Trophoblast cell (in vitro differentiated cells and primary cell): ENCODE data around the gene TPK1.

Experiments used
- DNase-seq, 2 donors: peaks; one replicate each; pipeline ENCODE4 v3.0.0-alpha.2; 2016
- H2AFZ ChIP-seq: 2 replicates; pipeline ENCODE4 v1.6.1; 2013; ENCODE audit warnings: low read length, moderate library complexity, mild to moderate bottlenecking; ENCODE audit not compliant: insufficient read depth, poor library complexity
- H2AK5ac ChIP-seq: 2 replicates; pipeline ENCODE4 v1.6.1; 2013; ENCODE audit warnings: mild to moderate bottlenecking, low read length
- H2BK120ac ChIP-seq: 2 replicates; pipeline ENCODE4 v1.6.1; 2013; ENCODE audit warnings: low read length, mild to moderate bottlenecking, moderate library complexity; ENCODE audit not compliant: insufficient read depth, poor library complexity
- H2BK12ac ChIP-seq: 2 replicates; pipeline ENCODE4 v1.6.1; 2013; ENCODE audit warnings: mild to moderate bottlenecking, low read length, moderate library complexity
- H2BK5ac ChIP-seq: 2 replicates; pipeline ENCODE4 v1.6.1; 2013; ENCODE audit warnings: low read length, low read depth, moderate library complexity, mild to moderate bottlenecking; ENCODE audit not compliant: poor library complexity
- H3K14ac ChIP-seq: 2 replicates; pipeline ENCODE4 v1.6.1; 2013; ENCODE audit warnings: mild to moderate bottlenecking, low read length
- H3K18ac ChIP-seq: 2 replicates; pipeline ENCODE4 v1.6.1; 2013; ENCODE audit warnings: mild to moderate bottlenecking, low read length
- H3K23ac ChIP-seq: 2 replicates; pipeline ENCODE4 v1.6.1; 2013; ENCODE audit warnings: low read length
- H3K27ac ChIP-seq: 2 replicates; pipeline ENCODE4 v1.5.1; 2013; ENCODE audit warnings: low read depth, mild to moderate bottlenecking, inconsistent platforms, low read length, moderate library complexity
- H3K27me3 ChIP-seq: 2 replicates; pipeline ENCODE4 v1.6.1; 2013; ENCODE audit warnings: inconsistent platforms, mild to moderate bottlenecking, low read length, moderate library complexity; ENCODE audit not compliant: insufficient read depth
- H3K36me3 ChIP-seq, 2 experiments: 1 replicate in 1 of 2; 2 replicates in 1 of 2; pipeline ENCODE4 v1.6.1; 2013; ENCODE audit warnings: low read length in 2 of 2, mild to moderate bottlenecking in 2 of 2, moderate library complexity in 1 of 2; ENCODE audit not compliant: insufficient read depth in 2 of 2, control insufficient read depth in 1 of 2
- H3K4ac ChIP-seq: 2 replicates; pipeline ENCODE4 v1.6.1; 2013; ENCODE audit warnings: low read depth, mild to moderate bottlenecking, low read length, moderate library complexity
- H3K4me1 ChIP-seq, 2 experiments: 1 replicate in 1 of 2; 2 replicates in 1 of 2; pipeline ENCODE4 v1.6.1; 2013; ENCODE audit warnings: low read length in 2 of 2, mild to moderate bottlenecking in 2 of 2, moderate library complexity in 1 of 2; ENCODE audit not compliant: insufficient read depth in 2 of 2, control insufficient read depth in 1 of 2
- H3K4me2 ChIP-seq: 2 replicates; pipeline ENCODE4 v1.6.1; 2013; ENCODE audit warnings: inconsistent platforms, mild to moderate bottlenecking, low read length, moderate library complexity
- H3K4me3 ChIP-seq: 2 replicates; pipeline ENCODE4 v1.5.1; 2013; ENCODE audit warnings: mild to moderate bottlenecking, low read depth, low read length, inconsistent platforms
- H3K79me1 ChIP-seq: one replicate; pipeline ENCODE4 v1.6.1; 2013; ENCODE audit warnings: low read length
- H3K79me2 ChIP-seq: 2 replicates; pipeline ENCODE4 v1.6.1; 2013; ENCODE audit warnings: low read length, mild to moderate bottlenecking; ENCODE audit not compliant: control insufficient read depth, insufficient read depth, poor library complexity
- H3K9ac ChIP-seq: 2 replicates; pipeline ENCODE4 v1.6.1; 2013; ENCODE audit warnings: mild to moderate bottlenecking, low read length
- H3K9me3 ChIP-seq: 2 replicates; pipeline ENCODE4 v1.6.1; 2013; ENCODE audit warnings: low read depth, mild to moderate bottlenecking, control low read depth, inconsistent platforms, low read length; ENCODE audit not compliant: insufficient read depth
- H4K12ac ChIP-seq: 2 replicates; pipeline ENCODE4 v1.6.1; 2013; ENCODE audit warnings: low read depth, mild to moderate bottlenecking, low read length, moderate library complexity
- H4K8ac ChIP-seq: 2 replicates; pipeline ENCODE4 v1.6.1; 2013; ENCODE audit warnings: low read depth, mild to moderate bottlenecking, low read length, moderate library complexity
- H4K91ac ChIP-seq: one replicate; pipeline ENCODE4 v1.6.1; 2013; ENCODE audit warnings: low read depth, mild to moderate bottlenecking, low read length, moderate library complexity
- WGBS: extraction: QIAGEN DNeasy Blood & Tissue Kit; methylation state at CpG from one replicate; pipeline ENCODE4 v1.1.7; 2013; ENCODE audit warnings: missing lambda C conversion rate; ENCODE audit not compliant: insufficient read length, insufficient coverage; ENCODE audit errors: extremely low coverage; 5-methylcytosine and 5-hydroxymethylcytosine counted together

The TPK1 gene

DNA sequence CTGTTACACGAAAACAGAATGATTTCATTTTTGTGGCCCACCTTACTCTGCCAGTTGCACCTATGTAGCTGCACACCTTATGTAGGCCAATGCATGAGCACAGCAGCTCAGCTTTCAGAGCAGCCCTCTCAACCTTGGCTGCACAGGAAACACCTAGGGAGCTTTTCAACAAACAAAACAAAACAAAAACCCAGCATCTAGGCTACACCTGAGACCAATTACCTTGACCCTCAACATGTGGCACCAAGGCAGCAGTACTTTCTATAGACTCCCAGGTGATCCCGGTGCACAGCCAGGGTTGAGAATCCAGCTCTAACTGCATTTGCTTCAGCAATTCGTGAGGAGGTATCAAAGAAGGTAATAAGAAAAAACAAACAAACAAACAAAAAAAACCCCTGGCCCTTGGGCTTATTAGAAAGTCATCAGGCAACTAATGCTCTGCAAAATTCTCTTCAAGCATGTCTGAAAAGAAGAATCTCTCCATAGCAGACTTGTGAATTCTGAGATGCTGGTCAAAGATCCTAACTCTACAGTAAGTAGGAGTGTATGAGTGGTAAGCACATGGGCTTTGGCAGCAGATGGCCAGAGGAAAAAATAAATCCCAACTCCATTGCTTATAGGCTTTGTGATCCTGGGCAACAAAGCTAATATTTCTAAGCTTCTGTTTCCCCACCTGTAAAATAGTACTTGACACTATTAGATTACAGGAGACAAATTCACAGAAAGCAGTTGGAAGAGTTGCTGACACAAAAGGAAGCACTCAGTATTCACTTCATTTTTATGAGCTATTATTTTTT lies 318.9 kb downstream of the TPK1 start:
- Histone ChIP-seq H3K27ac (no peak overlapping the region), H4K8ac (no peak overlapping the region), H2AK5ac (no peak overlapping the region), H3K9ac (no peak overlapping the region), H3K36me3 (no peaks in the 10 kb centered on the region), H2BK120ac (no peak overlapping the region), H3K4ac (no peak overlapping the region), H3K23ac (no peak overlapping the region), H3K79me1 (no peaks in the 10 kb centered on the region), H3K4me2 (no peak overlapping the region), H2BK12ac (no peak overlapping the region), H4K12ac (no peak overlapping the region), H3K14ac (no peak overlapping the region), H2AFZ (no peak overlapping the region), H3K4me1 (no peaks in the 10 kb centered on the region), H3K27me3 (no peaks in the 10 kb centered on the region), H3K4me3 (no peak overlapping the region), H4K91ac (no peak overlapping the region), H2BK5ac (no peak overlapping the region), H3K9me3 (no peaks in the 10 kb centered on the region), H3K79me2 (no peaks in the 10 kb centered on the region), H3K18ac (no peak overlapping the region)
- no CpG with 5 or more reads among the region's 3 CpGs for WGBS
- DNase-seq, result no peak

DNA sequence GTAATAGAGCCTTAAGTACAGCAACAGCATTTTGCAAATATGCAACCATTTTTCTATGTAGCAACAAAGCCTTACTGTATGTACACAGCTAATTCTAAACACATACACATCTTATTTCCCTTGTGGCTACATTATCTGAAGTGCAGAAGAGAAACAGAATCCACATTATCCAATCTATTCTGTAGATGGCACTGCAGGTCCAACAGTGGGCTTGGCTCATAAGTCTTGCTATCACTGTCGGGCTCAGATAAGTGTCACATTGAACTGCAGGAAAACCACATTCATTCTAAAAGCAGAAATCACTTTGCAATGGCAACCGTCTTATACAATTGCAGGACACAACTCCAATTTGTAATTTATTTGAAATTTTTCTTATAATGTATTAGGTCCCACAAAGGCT lies 322.5 kb downstream of the TPK1 start:
- Histone ChIP-seq H3K23ac (no peak overlapping the region), H3K79me1 (no peaks in the 10 kb centered on the region), H3K14ac (no peak overlapping the region), H3K4me1 (no peaks in the 10 kb centered on the region), H3K9ac (no peak overlapping the region), H2BK5ac (no peak overlapping the region), H2AFZ (no peak overlapping the region), H2AK5ac (no peak overlapping the region), H3K27me3 (no peaks in the 10 kb centered on the region), H3K18ac (no peak overlapping the region), H2BK12ac (no peak overlapping the region), H3K27ac (no peak overlapping the region), H3K79me2 (no peaks in the 10 kb centered on the region), H3K4me3 (no peak overlapping the region), H3K36me3 (no peaks in the 10 kb centered on the region), H3K4ac (no peak overlapping the region), H4K8ac (no peak overlapping the region), H3K9me3 (no peaks in the 10 kb centered on the region), H3K4me2 (no peak overlapping the region), H4K12ac (no peak overlapping the region), H2BK120ac (no peak overlapping the region), H4K91ac (no peak overlapping the region)
- no CpG with 5 or more reads among the region's 2 CpGs for WGBS
- peak; percentile 1 to 29 for DNase-seq

DNA sequence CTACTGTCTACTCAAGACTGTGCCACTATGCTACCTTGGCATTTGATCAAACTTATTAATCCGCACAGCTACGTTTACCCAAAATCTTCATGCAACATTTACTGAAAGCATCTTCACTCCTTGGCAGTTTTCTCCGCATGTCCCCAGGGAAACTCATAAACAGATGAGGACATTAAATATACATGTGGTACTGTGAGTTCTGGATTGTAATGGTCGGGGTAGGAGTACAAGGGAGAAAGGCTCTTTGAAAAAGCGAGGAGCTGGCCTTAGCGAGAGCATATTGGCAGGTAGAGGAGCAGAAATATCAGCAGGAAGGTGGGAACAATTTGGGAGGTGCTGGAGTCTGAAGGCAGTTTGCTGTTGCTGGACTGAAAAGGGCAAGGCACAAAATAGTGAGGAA lies 325.2 kb downstream of the TPK1 start:
- Histone ChIP-seq H3K9ac (no peak overlapping the region), H3K14ac (no peak overlapping the region), H4K8ac (no peak overlapping the region), H3K18ac (no peak overlapping the region), H3K4me1 (no peaks in the 10 kb centered on the region), H2BK5ac (no peak overlapping the region), H2BK120ac (no peak overlapping the region), H2AFZ (no peak overlapping the region), H3K27me3 (no peaks in the 10 kb centered on the region), H3K4me3 (no peak overlapping the region), H4K12ac (no peak overlapping the region), H3K27ac (no peak overlapping the region), H3K79me2 (no peaks in the 10 kb centered on the region), H2AK5ac (no peak overlapping the region), H3K9me3 (no peaks in the 10 kb centered on the region), H3K79me1 (no peaks in the 10 kb centered on the region), H3K4ac (no peak overlapping the region), H3K36me3 (no peaks in the 10 kb centered on the region), H3K4me2 (no peak overlapping the region), H2BK12ac (no peak overlapping the region), H4K91ac (no peak overlapping the region), H3K23ac (no peak overlapping the region)
- WGBS, result no CpG with 5 or more reads among the region's 6 CpGs
- no peak for DNase-seq

DNA sequence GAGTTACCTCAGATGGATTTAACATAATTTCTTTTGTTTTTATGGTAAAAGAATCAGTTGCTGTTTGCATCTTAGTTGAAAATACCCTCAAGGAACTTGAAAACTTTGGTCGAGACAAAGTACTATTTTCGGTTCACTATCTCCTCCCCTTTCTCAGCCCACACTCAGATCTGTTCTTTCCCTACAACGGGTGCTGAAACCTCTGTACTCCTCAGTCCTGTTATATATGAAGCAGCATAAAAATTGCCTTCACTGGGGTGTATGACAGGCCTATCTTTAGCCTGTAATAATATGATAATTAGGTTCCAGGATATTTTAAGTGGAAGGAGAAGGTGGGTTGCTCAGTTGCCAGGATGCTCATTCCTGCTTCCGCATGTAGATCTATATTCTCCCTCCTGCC lies 327.2 kb downstream of the TPK1 start:
- Histone ChIP-seq H4K91ac (no peak overlapping the region), H2AK5ac (no peak overlapping the region), H3K36me3 (no peaks in the 10 kb centered on the region), H2BK5ac (no peak overlapping the region), H2AFZ (no peak overlapping the region), H2BK12ac (no peak overlapping the region), H3K79me2 (no peaks in the 10 kb centered on the region), H3K27me3 (no peaks in the 10 kb centered on the region), H3K23ac (no peak overlapping the region), H3K4me1 (no peaks in the 10 kb centered on the region), H3K14ac (no peak overlapping the region), H3K18ac (no peak overlapping the region), H3K9me3 (no peaks in the 10 kb centered on the region), H3K4ac (no peak overlapping the region), H4K8ac (no peak overlapping the region), H3K27ac (no peak overlapping the region), H3K4me3 (no peak overlapping the region), H4K12ac (no peak overlapping the region), H3K4me2 (no peak overlapping the region), H3K9ac (no peak overlapping the region), H3K79me1 (no peaks in the 10 kb centered on the region), H2BK120ac (no peak overlapping the region)
- WGBS, result no CpG with 5 or more reads among the region's 4 CpGs
- no peak for DNase-seq
